Liver (tissue), 9 donors: ENCODE data around the gene EPB41L3. TPM values are rescaled to one million over a fixed set of nuclear protein-coding genes. Genes with fewer than 3 reads are reported as not detected.

Experiments used
- DNase-seq: peaks from one replicate; pipeline ENCODE4 v3.0.0-alpha.2; 2017; ENCODE audit warnings: low spot score
- H3K27ac ChIP-seq, 2 donors: one replicate each; pipeline ENCODE4 v1.7.0; 2013; ENCODE audit warnings: inconsistent platforms in 2 of 2, low read length in 2 of 2, control low read depth in 1 of 2, low read depth in 1 of 2, mild to moderate bottlenecking in 1 of 2
- H3K27me3 ChIP-seq, 4 donors: one replicate each; pipeline versions ENCODE4 v1.6.1 to v1.7.0; 2013; ENCODE audit warnings: low read length in 3 of 4, inconsistent platforms in 1 of 4, mild to moderate bottlenecking in 1 of 4, moderate library complexity in 1 of 4; ENCODE audit not compliant: control insufficient read depth in 4 of 4, insufficient read depth in 4 of 4
- H3K36me3 ChIP-seq, 4 donors: one replicate each; pipeline versions ENCODE4 v1.6.1 to v1.7.0; 2013; ENCODE audit warnings: low read length in 3 of 4, mild to moderate bottlenecking in 3 of 4, low read depth in 1 of 4, moderate library complexity in 1 of 4; ENCODE audit not compliant: control insufficient read depth in 4 of 4, insufficient read depth in 3 of 4
- H3K4me1 ChIP-seq, 4 donors: one replicate each; pipeline versions ENCODE4 v1.6.1 to v1.7.0; 2013; ENCODE audit warnings: low read length in 3 of 4, mild to moderate bottlenecking in 3 of 4, moderate library complexity in 1 of 4; ENCODE audit not compliant: control insufficient read depth in 4 of 4, insufficient read depth in 4 of 4
- H3K4me3 ChIP-seq, 3 donors: one replicate each; pipeline versions ENCODE4 v1.6.1 to v1.7.0; 2013; ENCODE audit warnings: low read length in 3 of 3, control low read depth in 1 of 3, low read depth in 1 of 3, mild to moderate bottlenecking in 1 of 3
- H3K9ac ChIP-seq, 2 donors: one replicate each; pipeline ENCODE4 v1.7.0; 2013; ENCODE audit warnings: low read length in 2 of 2, mild to moderate bottlenecking in 2 of 2, moderate library complexity in 2 of 2, control low read depth in 1 of 2, low read depth in 1 of 2
- H3K9me3 ChIP-seq, 4 donors: one replicate each; pipeline versions ENCODE4 v1.6.1 to v1.7.0; 2013; ENCODE audit warnings: low read length in 3 of 4; ENCODE audit not compliant: control insufficient read depth in 4 of 4
- ATF3 ChIP-seq: IDR thresholded peaks from 2 replicates; pipeline ENCODE4 v1.6.1; 2016; ENCODE audit warnings: antibody characterized with exemption
- EGR1 ChIP-seq, 2 donors: IDR thresholded peaks; 2 replicates each; pipeline ENCODE4 v1.6.1; 2016 to 2018; ENCODE audit warnings: antibody characterized with exemption in 2 of 2, low read depth in 2 of 2
- FOXA1 ChIP-seq: IDR thresholded peaks from 2 replicates; pipeline ENCODE4 v1.6.1; 2016; ENCODE audit warnings: antibody characterized with exemption
- FOXA2 ChIP-seq: IDR thresholded peaks from 2 replicates; pipeline ENCODE4 v1.6.1; 2016; ENCODE audit warnings: antibody characterized with exemption
- GABPA ChIP-seq, 2 donors: IDR thresholded peaks in 1 of 2; conservative IDR thresholded peaks in 1 of 2; 2 replicates each; pipeline ENCODE4 v1.6.1; 2016; ENCODE audit warnings: antibody characterized with exemption in 2 of 2, mild to moderate bottlenecking in 1 of 2, moderate library complexity in 1 of 2
- HNF4A ChIP-seq, 2 donors: conservative IDR thresholded peaks; 2 replicates each; pipeline ENCODE4 v1.6.1; 2016; ENCODE audit warnings: antibody characterized with exemption in 2 of 2, mild to moderate bottlenecking in 2 of 2
- HNF4G ChIP-seq: IDR thresholded peaks from 2 replicates; pipeline ENCODE4 v1.6.1; 2016; ENCODE audit warnings: antibody characterized with exemption
- JUND ChIP-seq, 2 donors: IDR thresholded peaks; 2 replicates each; pipeline ENCODE4 v1.6.1; 2016; ENCODE audit warnings: antibody characterized with exemption in 2 of 2
- MAX ChIP-seq: IDR thresholded peaks from 2 replicates; pipeline ENCODE4 v1.6.1; 2016; ENCODE audit warnings: antibody characterized with exemption
- NR2F2 ChIP-seq: IDR thresholded peaks from 2 replicates; pipeline ENCODE4 v1.6.1; 2016; ENCODE audit warnings: antibody characterized with exemption
- RAD21 ChIP-seq, 2 donors: IDR thresholded peaks; 2 replicates each; pipeline ENCODE4 v1.6.1; 2016; ENCODE audit warnings: antibody characterized with exemption in 2 of 2, mild to moderate bottlenecking in 2 of 2
- RXRA ChIP-seq, 2 donors: IDR thresholded peaks; 2 replicates each; pipeline ENCODE4 v1.6.1; 2017 to 2018; ENCODE audit warnings: antibody characterized with exemption in 2 of 2, mild to moderate bottlenecking in 1 of 2
- SP1 ChIP-seq: IDR thresholded peaks from 2 replicates; pipeline ENCODE4 v1.6.1; 2018; ENCODE audit warnings: antibody characterized with exemption, mild to moderate bottlenecking
- TAF1 ChIP-seq: conservative IDR thresholded peaks from 2 replicates; pipeline ENCODE4 v1.6.1; 2016; ENCODE audit warnings: antibody characterized with exemption, mild to moderate bottlenecking
- YY1 ChIP-seq: IDR thresholded peaks from 2 replicates; pipeline ENCODE4 v1.6.1; 2016; ENCODE audit warnings: antibody characterized with exemption, mild to moderate bottlenecking
- ZBTB33 ChIP-seq: IDR thresholded peaks from 2 replicates; pipeline ENCODE4 v1.6.1; 2016; ENCODE audit warnings: antibody characterized with exemption
- WGBS: extraction: QIAGEN DNeasy Blood & Tissue Kit; methylation state at CpG from one replicate; pipeline ENCODE4 v1.1.7; 2013; 5-methylcytosine and 5-hydroxymethylcytosine counted together
- polyA plus RNA-seq, 2 donors: library from polyadenylated mRNA; stranded (reverse) in 1 of 2; unstranded in 1 of 2; fragments of 200-250 nt in 1 of 2; fragments of >200 nt in 1 of 2; fragmentation: Nextera tagmentation in 1 of 2; extraction: Ambion mirVana in 1 of 2; gene quantifications; one replicate each; pipeline versions ENCODE4 v1.2.1 to v1.2.3, GENCODE V29; 2013 to 2015
- total RNA-seq, 2 donors: library from RNA; depleted of rRNA; stranded (reverse); fragments of >200 nt; gene quantifications; one replicate each; pipeline ENCODE4 v1.2.3, GENCODE V29; 2014
- donor health status: healthy.
- donor health status: healthy.
- donor health status: healthy.
- donor health status: healthy.
- donor health status: healthy.

The EPB41L3 gene
- total and polyA plus RNA-seq, 4 donors, result 1.4 to 14.5 (median 5.1) TPM

GRCh38 chr18:5410582-5410981 lies 133.2 kb downstream of the EPB41L3 start:
- no peaks in the 10 kb centered on the region for H3K36me3 ChIP-seq
- H3K27ac ChIP-seq, result no peak overlapping the region
- H3K4me1 ChIP-seq, result no peaks in the 10 kb centered on the region
- no peak overlapping the region for H3K4me3 ChIP-seq
- no peaks in the 10 kb centered on the region for H3K9me3 ChIP-seq
- 63% methylated on average over 7 of the region's 7 CpGs for WGBS
- no peaks in the 10 kb centered on the region for H3K27me3 ChIP-seq
- no peak for DNase-seq
- no peak for TF ChIP-seq EGR1 (IDR thresholded peaks at IDR 0.05; ENCODE audit: low read depth in 2 of 2)
- no peak overlapping the region for H3K9ac ChIP-seq

GRCh38 chr18:5398269-5398668 lies 145.5 kb downstream of the EPB41L3 start:
- TF ChIP-seq FOXA1 (no peak), SP1 (no peak), RAD21 (IDR thresholded peaks at IDR 0.05) (no peak), GABPA (IDR thresholded peaks at IDR 0.05 in 1 of 2, conservative IDR thresholded peaks at IDR 0.05 in 1 of 2) (no peak)
- DNase-seq, result no peak
- no peak overlapping the region for H3K4me3 ChIP-seq
- H3K36me3 ChIP-seq, result no peaks in the 10 kb centered on the region
- H3K9ac ChIP-seq, result no peak overlapping the region
- no peaks in the 10 kb centered on the region for H3K27me3 ChIP-seq
- WGBS, result 92% methylated on average over 8 of the region's 8 CpGs
- H3K27ac ChIP-seq, result no peak overlapping the region
- H3K9me3 ChIP-seq, result no peaks in the 10 kb centered on the region
- no peaks in the 10 kb centered on the region for H3K4me1 ChIP-seq

- no peaks in the 10 kb centered on the region for H3K4me1 ChIP-seq
- H3K4me3 ChIP-seq, result no peak overlapping the region
- H3K36me3 ChIP-seq, result no peaks in the 10 kb centered on the region
- H3K9ac ChIP-seq, result no peak overlapping the region
- H3K27ac ChIP-seq, result no peak overlapping the region
- WGBS, result 91% methylated on average over 18 of the region's 18 CpGs
- DNase-seq, result no peak
- TF ChIP-seq JUND (IDR thresholded peaks at IDR 0.05), result no peak
- no peak for TF ChIP-seq MAX
- TF ChIP-seq YY1, result no peak
- TF ChIP-seq SP1, result no peak
- no peak for TF ChIP-seq HNF4G
- no peak for TF ChIP-seq NR2F2
- TF ChIP-seq HNF4A (conservative IDR thresholded peaks at IDR 0.05), result no peak
- no peak for TF ChIP-seq RXRA (IDR thresholded peaks at IDR 0.05)
- TF ChIP-seq ZBTB33, result no peak
- no peak for TF ChIP-seq GABPA (IDR thresholded peaks at IDR 0.05 in 1 of 2, conservative IDR thresholded peaks at IDR 0.05 in 1 of 2)
- no peak for TF ChIP-seq FOXA2
- TF ChIP-seq EGR1 (IDR thresholded peaks at IDR 0.05; ENCODE audit: low read depth in 2 of 2), result no peak
- no peak for TF ChIP-seq RAD21 (IDR thresholded peaks at IDR 0.05)
- no peak for TF ChIP-seq ATF3
- TF ChIP-seq TAF1, result no peak
- H3K27me3 ChIP-seq, result no peaks in the 10 kb centered on the region
- no peaks in the 10 kb centered on the region for H3K9me3 ChIP-seq
Measured at GRCh38 chr18:5397102-5397501, 146.7 kb downstream of the EPB41L3 start.
